ENCODE data around the gene PDE6D. TPM values are rescaled to one million over a fixed set of nuclear protein-coding genes. Genes with fewer than 3 reads are reported as not detected.

Gene PDE6D
- total RNA-seq, 2 experiments from 2014 or later = 32.3 to 35.6 TPM

DNA sequence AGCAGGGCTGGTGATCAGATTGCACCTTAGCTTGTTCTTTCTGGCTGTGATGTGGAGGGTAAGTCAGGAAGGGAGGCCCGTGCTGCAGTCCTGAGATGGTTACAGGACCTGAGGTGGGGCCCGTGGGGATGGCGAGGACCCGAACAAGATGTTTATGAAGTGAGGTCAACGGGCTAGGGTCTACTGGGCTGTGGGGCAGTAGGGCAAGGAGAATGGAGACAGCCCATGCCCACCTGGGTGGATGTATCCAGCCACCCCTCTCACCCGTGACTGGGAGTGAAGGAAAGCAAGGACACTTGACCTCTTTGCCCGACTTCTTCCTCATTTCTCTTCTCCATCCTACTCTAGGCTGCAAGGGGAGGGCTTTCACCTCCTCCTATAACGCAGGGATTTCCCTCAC is 54.8 kb downstream of the PDE6D start:
- POLR2A ChIA-PET = no interaction called here
- CTCF ChIA-PET = interaction anchor here (0.6 to 2.4 kb wide), 2 partner anchors 12 to 76 kb away, joined by 3 to 13 read pairs; no protein-coding TSS in a partner anchor

DNA sequence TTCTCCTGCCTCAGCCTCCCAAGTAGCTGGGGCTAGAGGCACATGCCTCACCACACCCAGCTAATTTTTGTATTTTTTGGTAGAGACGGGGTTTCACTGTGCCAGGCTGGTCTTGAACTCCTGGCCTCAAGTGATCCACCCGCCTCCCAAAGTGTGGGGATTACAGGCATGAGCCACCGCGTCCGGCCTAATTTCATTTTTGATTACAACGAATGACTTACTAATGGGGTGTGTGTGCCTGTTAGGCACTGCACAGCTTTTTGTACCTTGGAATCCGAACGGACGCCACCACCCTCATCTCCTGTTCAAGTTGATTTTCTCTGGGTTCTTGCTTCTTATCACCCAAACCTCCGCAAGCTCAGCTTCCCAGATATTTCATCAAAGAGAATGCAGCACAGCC is 55.6 kb downstream of the PDE6D start:
- ChIA-PET POLR2A (no interaction called here), CTCF (interaction anchor here (1.0 to 2.4 kb wide), 2 partner anchors 11 to 42 kb away, joined by 3 to 13 read pairs; no protein-coding TSS in a partner anchor)

DNA sequence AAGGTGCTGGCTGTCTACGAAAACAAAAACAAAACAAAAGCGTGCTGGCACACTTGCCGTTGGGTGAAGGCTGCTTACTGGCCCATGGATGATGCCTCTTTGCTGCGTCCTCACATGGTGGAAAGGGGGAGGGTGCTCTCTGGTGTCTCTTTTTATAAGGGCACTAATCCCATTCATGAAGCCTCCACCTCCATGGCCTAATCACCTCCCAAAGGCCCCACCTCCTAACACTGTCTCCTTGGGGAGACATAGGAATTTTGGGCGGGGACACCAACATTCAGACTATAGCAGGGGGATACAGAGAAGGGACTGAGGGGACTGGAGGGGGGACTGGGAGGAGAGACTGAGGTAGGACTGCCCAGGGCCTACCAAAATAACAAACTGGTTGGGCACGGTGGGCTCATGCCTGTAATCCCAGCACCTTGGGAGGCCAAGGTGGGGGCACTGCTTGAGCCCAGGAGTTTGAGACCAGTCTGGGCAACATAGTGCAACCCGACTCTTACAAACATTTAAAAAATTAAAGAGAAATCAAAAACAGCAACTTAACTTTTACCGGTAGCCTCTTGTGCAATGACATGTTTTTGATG is 58.3 kb downstream of the PDE6D start:
- ChIA-PET POLR2A (no interaction called here), CTCF (interaction anchor here (1.6 kb wide), 1 partner anchor 48 kb away, joined by 4 read pairs; no protein-coding TSS in a partner anchor)

DNA sequence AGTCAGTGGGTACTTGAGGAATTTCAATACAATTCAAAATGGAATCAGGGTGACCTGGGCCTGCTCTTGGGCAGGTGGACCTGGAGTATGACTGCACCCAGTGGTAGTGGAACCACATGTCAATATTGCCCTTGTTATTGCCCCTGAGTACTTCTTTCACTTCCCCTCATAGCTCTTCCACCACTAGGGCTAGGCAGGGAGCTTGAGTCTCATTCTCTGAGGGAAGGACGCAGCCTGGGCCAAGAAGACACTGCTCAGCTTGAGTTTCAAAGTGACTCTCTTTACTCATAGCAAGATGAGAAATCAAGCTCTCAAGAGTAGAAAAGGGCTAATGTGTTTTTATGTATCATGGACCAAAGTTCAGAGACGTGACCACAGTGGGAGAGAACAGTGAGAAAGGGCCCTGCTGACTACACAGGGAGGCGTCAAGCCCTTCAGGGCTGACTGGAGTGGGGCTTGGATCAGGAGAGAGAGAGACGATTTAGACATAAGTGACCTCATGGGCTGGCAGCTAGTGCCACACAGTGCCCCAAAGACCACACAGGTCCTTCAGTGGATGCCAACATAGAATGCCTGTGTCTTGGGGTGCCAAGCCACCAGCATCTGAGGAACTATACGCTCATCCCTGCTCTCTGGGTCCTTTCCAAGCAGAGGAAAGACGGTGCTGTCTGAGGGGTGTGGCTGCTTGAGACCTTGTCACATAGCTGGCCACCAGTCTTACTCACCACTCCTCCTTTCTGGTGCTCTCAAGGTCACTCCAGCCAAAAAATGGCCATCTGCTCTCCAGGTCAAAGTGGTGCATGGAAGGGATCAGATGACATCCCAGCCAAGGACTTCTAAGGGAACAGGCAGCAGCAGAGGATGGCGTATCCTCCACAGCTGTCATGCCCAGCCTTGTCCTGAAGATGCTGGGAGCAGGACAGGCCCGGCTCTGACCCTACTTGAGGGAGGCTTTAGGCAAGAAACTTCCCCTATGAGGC is 59.8 kb downstream of the PDE6D start:
- ChIA-PET CTCF (interaction anchor here (0.9 to 1.6 kb wide), 3 partner anchors 9 to 47 kb away, joined by 3 to 4 read pairs (median 3); no protein-coding TSS in a partner anchor), POLR2A (no interaction called here)

DNA sequence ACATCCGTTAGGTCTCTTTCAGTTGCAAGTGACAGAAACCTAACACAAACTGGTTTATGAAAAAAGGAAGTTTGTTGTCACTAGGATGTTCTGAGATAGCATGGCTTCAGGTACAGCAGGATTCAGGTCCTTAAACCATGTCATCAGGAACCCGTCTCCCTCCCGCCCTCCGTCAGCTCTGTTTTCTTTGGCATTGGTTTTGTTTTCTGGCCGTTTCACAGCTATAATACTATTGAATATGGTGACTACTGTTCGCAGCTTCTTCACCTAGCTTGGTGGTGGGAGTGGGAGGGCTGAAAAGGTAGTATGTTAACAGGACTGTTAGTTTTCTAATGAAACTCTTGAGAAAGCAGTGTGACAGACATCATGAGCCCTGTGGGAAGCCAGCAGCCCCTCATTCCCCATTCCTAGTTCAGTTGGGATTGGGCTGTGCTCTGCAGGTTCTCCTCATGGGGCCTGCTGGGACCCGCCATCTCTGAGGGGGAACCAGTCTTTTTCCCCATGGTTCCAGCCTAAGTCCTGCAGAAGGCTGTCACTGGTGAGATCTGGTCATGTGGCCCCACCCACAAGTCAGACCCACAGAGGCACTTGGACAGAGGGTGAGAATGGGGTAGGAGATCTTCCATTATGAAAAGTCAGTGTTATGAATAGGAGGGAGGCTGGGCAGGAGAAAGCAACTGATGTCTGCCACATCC is 60.6 kb downstream of the PDE6D start:
- ChIA-PET POLR2A (no interaction called here), CTCF (no interaction called here)

DNA sequence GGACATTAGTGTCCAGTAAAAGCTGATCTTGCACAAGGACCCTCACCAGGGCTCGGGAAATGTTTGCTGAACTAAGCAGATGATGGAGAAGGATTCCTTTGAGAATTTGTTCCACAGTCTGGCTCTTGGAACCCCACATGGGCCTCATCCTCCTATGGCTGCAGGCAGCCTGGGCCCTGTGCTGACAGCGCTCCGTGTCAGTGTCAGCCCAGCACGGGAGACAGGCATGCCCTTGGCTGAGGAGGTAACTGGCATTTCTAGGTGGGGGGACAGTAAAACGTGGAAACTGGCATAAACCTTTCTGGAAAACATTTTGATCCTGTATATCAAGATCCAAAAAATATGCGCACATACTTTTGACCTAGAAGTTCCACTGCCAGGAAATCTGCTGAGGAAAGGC is 62.3 kb downstream of the PDE6D start:
- POLR2A ChIA-PET = no interaction called here

DNA sequence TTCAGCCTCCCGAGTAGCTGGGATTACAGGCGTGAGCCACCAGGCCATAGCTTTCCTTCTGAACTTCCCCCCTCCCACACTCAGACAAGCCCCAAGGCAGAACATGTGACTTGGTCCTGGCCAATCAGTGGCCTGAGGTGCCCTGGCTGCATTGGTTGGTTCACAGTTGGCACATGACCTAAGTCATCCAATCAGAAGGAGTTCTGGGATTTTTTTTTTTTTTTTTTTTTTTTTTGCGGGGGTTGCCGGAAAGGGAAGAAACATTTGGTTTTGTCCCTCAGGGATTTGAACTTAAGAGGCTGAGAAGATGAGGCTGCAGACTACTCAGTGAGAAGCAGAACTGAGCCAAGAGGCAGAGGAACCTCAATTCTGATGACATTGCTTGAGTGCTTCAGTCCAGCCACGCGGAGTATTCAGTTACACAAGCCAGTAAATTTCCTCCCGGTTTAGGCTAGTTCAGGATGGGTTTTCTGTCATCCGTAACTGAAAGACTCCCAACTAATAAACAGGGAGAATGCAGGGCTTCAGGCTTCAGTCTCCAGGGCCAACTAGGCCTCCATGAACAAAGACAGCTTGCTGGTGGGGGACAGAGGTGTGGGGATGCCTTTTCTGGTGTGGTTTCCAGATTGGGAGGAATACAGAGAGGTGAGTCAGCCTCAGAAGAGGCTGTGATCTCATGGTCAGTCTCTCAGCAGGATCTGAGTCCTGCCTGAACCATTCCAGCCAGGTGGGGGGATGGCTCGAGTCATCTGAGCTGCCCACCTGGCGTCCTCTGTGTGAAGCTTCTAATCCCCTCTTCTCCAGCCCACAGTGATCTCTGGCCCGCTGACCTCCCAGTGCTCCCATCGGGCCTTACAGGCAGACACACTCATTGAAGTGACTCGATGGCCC is 63.6 kb downstream of the PDE6D start:
- POLR2A ChIA-PET = no interaction called here
- CTCF ChIA-PET = interaction anchor here (1.2 to 5.9 kb wide), 6 partner anchors 31 to 105 kb away, joined by 3 to 120 read pairs (median 8); no protein-coding TSS in a partner anchor

More for the DNA sequence above, 62.3 kb downstream of the PDE6D start:
- CTCF ChIA-PET = interaction anchor here (0.7 to 1.4 kb wide), 2 partner anchors 37 to 41 kb away, joined by 4 to 5 read pairs; no protein-coding TSS in a partner anchor

DNA sequence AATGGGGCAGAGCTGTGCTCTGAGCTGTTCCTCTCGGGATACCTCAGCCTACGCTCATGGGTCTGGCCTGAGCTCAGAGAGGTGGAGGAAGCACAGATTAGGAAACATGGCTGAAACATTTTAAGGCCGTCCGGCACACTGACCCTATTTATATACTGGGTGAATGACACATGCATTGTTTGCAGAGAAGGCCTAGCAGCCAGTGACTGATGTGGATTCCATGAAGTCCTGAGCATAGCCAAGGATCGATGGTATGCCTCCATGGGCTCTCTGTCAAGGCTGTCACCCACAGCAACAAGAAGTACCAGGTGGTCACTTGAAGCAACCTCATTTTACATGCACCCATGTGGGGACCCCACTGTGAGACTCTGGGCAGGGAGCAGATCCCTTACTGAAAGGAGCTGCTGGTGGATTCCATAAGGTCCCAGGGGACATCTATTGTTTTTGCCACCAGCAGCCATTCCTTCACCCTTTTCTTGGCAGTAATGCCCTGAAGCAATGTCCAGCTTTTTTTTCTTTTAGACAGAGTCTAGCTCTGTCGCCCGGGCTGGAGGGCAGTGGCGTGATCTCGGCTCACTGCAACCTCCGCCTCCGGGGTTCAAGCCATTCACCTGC is 64.3 kb downstream of the PDE6D start:
- CTCF ChIA-PET = interaction anchor here (1.2 to 5.9 kb wide), 7 partner anchors 15 to 104 kb away, joined by 3 to 120 read pairs (median 11); no protein-coding TSS in a partner anchor
- POLR2A ChIA-PET = no interaction called here

DNA sequence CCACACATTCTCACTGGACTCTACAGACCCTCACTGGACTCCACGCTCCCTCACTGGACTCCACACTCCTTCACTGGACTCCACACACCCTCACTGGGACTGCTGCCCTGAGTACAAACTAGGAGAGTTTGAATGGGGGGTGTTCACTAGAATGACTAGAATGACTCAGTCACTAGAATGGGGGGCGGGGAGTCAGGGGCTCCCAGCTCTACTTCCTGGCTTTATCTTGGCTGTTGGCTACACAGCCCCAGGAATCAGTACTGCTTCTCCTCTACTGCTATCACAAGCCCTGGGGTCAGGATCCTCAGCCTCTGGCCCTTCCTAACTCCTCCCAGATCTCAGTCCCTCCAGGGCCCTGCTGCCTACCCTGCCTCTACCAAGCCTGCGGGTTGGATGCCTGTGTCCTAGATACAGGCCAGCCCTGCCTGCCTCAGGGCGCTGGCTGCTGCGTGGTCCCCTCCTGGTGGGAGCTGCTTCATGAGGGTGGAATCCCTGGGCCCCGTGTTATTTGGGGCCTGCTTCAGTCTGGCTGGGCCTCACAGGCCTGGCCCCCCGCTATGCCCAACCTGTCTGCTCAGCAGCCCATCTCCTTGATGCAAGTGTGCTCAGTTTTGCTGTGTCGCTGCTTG is 65.0 kb downstream of the PDE6D start:
- CTCF ChIA-PET = interaction anchor here (1.2 to 5.9 kb wide), 13 partner anchors 9 to 104 kb away, joined by 3 to 120 read pairs (median 11); partner anchors contain the start of gene PDE6D
- POLR2A ChIA-PET = interaction anchor here (0.6 to 4.5 kb wide), 2 partner anchors 103 to 252 kb away, joined by 3 to 31 read pairs; partner anchors contain the start of gene NCL

DNA sequence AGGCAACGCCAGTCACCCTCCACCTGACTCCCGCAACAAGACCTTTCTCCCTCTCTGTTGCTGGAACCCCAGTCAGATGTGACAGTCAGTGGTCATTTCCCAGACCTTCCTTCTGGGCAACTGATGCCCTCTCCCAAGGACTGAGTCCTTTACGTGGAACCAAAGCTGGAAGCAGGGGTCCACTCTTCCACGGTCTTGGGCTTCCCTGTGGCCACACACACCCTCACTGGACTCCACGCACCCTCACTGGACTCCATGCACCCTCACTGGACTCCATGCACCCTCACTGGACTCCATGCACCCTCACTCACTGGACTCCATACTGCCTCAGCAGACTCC is 65.6 kb downstream of the PDE6D start:
- CTCF ChIA-PET = interaction anchor here (1.0 to 5.9 kb wide), 14 partner anchors 8 to 189 kb away, joined by 3 to 120 read pairs (median 6); partner anchors contain the start of gene PDE6D
- POLR2A ChIA-PET = interaction anchor here (0.6 to 4.5 kb wide), 3 partner anchors 9 to 251 kb away, joined by 3 to 31 read pairs (median 3); partner anchors contain the start of gene NCL

DNA sequence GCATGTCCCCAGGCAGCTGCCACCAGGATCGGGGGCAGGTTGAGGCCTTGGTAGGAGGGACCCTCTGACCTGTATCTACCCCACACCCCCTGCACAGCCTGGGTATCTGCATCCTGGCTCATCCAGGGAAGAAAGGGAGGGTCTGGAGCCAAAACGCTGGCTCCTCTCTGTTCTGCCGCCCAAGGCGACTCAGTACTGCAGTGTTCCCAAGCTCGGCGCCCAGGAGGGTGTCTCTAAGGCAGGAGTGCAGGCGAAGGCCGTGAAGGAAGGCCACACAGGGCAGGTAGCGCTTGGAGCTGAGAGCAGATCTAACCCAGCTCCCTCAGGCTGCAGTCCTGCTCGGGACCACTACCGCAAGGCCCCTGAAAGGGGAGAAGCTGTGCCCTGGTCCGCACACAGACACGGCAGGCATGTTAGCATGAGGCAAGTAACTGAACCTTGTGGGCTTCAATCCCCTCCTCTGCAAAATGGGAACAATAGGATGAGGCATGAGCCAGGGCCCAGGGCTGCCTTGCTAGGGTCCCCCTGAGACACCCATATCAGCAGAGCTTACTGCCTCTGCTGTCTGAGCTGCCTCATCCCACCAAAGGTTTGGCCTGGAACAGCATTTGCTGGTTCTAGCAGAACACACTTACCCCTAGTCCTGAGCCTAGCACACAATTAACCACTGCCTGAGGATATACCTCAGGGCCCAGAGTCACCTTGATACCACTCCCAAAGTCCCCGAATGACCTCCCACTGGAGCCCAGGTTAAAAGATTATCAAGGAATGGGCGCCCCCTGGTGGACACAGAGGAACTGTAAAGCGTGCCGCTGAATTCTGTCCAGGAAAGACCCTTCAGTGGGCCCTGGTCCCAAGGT is 66.2 kb downstream of the PDE6D start:
- CTCF ChIA-PET = interaction anchor here (0.6 to 5.9 kb wide), 31 partner anchors 8 to 232 kb away, joined by 3 to 120 read pairs (median 4); partner anchors contain the start of genes COPS7B and PDE6D
- POLR2A ChIA-PET = interaction anchor here (0.7 to 4.5 kb wide), 5 partner anchors 8 to 102 kb away, joined by 3 to 31 read pairs (median 3); no protein-coding TSS in a partner anchor

DNA sequence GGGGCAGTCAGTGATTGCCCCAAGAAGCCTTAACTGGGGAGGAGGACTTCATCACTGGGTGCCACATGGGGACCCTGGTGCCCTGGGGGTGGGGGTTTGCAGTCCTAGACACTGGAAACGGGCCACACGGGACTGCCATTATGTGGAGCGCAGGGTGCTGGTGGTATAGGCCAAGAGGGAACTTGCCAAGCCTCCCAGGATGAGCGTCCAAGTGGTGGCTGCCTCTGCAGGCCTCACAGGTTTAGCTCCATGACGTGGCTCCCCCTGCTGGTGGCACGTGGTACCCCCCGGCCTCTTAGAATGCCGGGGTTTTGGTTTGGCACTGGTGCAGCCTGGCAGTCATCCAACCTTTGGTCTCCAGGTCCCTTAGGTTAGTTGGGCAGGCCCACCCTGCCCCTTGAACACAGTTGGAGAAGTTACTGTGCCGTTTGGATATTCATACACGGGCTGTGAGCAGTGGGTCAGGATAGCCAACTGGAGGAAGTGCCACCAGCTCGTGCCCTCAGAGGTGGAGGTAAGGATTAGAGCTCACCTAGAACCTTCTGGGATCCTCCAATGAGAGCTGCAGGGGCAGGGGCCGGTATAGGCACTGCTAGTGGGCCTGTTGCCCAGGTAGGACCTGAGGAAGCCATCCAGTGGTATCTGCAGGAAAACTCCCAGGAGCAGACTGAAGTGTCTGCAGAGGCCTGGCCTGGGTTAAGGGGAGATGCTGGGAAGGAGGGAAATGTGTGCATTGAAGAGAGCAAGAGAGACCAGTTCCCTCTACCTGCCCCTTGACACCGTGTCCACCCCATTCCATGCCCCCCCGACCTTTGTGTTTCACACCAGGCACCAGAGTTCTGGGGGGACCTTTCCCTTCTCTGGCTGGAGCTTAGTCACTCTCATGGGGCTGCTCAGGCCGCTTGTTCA is 67.1 kb downstream of the PDE6D start:
- ChIA-PET POLR2A (interaction anchor here (0.5 to 4.5 kb wide), 7 partner anchors 11 to 101 kb away, joined by 3 to 31 read pairs (median 6); no protein-coding TSS in a partner anchor), CTCF (interaction anchor here (0.5 to 5.9 kb wide), 27 partner anchors 11 to 231 kb away, joined by 3 to 120 read pairs (median 4); partner anchors contain the start of gene COPS7B)

DNA sequence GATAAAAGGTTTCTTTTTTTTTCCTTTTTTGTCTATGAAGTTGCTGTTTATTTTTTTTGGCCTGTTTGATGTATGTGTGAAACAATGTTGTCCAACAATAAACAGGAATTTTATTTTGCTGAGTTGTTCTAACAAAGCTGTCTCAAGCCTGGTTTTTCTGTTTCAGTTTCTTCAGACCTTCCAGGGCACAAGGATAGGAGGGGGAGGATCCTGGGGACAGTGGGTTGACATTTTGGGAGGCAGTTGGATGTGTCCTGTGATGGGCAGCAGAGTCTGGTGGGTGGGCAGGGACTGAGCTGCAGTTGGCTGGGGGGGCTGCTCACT is 67.7 kb downstream of the PDE6D start:
- ChIA-PET CTCF (interaction anchor here (0.5 to 5.9 kb wide), 14 partner anchors 11 to 762 kb away, joined by 3 to 120 read pairs (median 4); partner anchors contain the start of gene COPS7B), POLR2A (interaction anchor here (1.4 to 4.5 kb wide), 3 partner anchors 10 to 100 kb away, joined by 6 to 31 read pairs (median 11); no protein-coding TSS in a partner anchor)

DNA sequence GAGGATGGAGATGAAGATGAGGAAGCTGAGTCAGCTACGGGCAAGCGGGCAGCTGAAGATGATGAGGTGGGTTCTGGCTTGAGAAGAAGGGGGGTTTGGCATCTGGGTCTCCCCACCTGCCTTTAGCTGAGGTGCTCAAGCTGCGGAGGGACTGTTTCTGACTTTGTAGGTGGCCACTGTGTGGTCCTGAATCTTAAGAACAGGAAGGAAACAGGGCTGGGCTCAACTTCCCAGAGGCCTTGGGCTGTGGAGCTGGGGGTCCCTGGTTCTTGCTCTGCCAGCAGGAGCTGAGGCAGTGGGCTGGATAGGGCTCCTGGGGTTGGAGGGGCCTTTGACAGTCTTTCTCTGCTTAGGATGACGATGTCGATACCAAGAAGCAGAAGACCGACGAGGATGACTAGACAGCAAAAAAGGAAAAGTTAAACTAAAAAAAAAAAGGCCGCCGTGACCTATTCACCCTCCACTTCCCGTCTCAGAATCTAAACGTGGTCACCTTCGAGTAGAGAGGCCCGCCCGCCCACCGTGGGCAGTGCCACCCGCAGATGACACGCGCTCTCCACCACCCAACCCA is 68.5 kb downstream of the PDE6D start:
- CTCF ChIA-PET = interaction anchor here (0.9 to 5.9 kb wide), 4 partner anchors 26 to 110 kb away, joined by 3 to 120 read pairs (median 66); no protein-coding TSS in a partner anchor
- POLR2A ChIA-PET = interaction anchor here (0.8 to 4.5 kb wide), 4 partner anchors 9 to 248 kb away, joined by 4 to 31 read pairs (median 6); partner anchors contain the start of gene NCL

All from activated CD8-positive, alpha-beta memory T cell treated with anti-CD3 and anti-CD28 coated beads for 36 hours (primary cell).